ENCODE measurements around the gene ICE2.

The ICE2 gene

GRCh38 chr15:60523056-60523455, 44.1 kb upstream of the ICE2 start:
- TF ChIP-seq ELF4 (IDR thresholded peaks at IDR 0.05) (no peak), NFRKB (IDR thresholded peaks at IDR 0.05) (no peak), SUZ12 (IDR thresholded peaks at IDR 0.05) (no peak), BHLHE40 (IDR thresholded peaks at IDR 0.05; ENCODE audit: borderline replicate concordance) (no peak), LEF1 (IDR thresholded peaks at IDR 0.05; ENCODE audit: borderline replicate concordance) (no peak), HDGF (IDR thresholded peaks at IDR 0.05; ENCODE audit: borderline replicate concordance) (no peak), TARDBP (IDR thresholded peaks at IDR 0.05) (no peak), FOXK2 (IDR thresholded peaks at IDR 0.05) (no peak), L3MBTL2 (conservative IDR thresholded peaks at IDR 0.05) (no peak), ARNT (IDR thresholded peaks at IDR 0.05) (no peak), FOXA1 (IDR thresholded peaks at IDR 0.05) (no peak)
- TF ChIP-seq, protein P1, sequence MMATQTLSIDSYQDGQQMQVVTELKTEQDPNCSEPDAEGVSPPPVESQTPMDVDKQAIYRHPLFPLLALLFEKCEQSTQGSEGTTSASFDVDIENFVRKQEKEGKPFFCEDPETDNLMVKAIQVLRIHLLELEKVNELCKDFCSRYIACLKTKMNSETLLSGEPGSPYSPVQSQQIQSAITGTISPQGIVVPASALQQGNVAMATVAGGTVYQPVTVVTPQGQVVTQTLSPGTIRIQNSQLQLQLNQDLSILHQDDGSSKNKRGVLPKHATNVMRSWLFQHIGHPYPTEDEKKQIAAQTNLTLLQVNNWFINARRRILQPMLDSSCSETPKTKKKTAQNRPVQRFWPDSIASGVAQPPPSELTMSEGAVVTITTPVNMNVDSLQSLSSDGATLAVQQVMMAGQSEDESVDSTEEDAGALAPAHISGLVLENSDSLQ (IDR thresholded peaks at IDR 0.05): no peak
- no peak for DNase-seq (ENCODE audit: extremely low spot score)
- CTCF ChIA-PET: no interaction called here
- POLR2A ChIA-PET: interaction anchor here (0.6 kb wide), 1 partner anchor 251 kb away, joined by 3 read pairs; no protein-coding TSS in a partner anchor

- CTCF ChIA-PET: interaction anchor here (0.6 to 1.8 kb wide), 11 partner anchors 8 to 1268 kb away, joined by 3 to 8 read pairs (median 3); no protein-coding TSS in a partner anchor
- peak; percentile 37 for DNase-seq (ENCODE audit: extremely low spot score)
- no peak for TF ChIP-seq ELF4 (IDR thresholded peaks at IDR 0.05)
- TF ChIP-seq, protein P1 (IDR thresholded peaks at IDR 0.05): no peak
- no peak for TF ChIP-seq HDGF (IDR thresholded peaks at IDR 0.05; ENCODE audit: borderline replicate concordance)
- TF ChIP-seq BHLHE40 (IDR thresholded peaks at IDR 0.05; ENCODE audit: borderline replicate concordance): no peak
- no peak for TF ChIP-seq NFRKB (IDR thresholded peaks at IDR 0.05)
- no peak for TF ChIP-seq FOXK2 (IDR thresholded peaks at IDR 0.05)
- no peak for TF ChIP-seq LEF1 (IDR thresholded peaks at IDR 0.05; ENCODE audit: borderline replicate concordance)
- no peak for TF ChIP-seq SUZ12 (IDR thresholded peaks at IDR 0.05)
- TF ChIP-seq ZNF384 (IDR thresholded peaks at IDR 0.05): no peak
- POLR2A ChIA-PET: interaction anchor here (1.1 kb wide), 1 partner anchor 41 kb away, joined by 3 read pairs; no protein-coding TSS in a partner anchor
Observed at GRCh38 chr15:60520825-60521368, 42.0 kb upstream of the ICE2 start.

- no peak for DNase-seq (ENCODE audit: extremely low spot score)
- ChIA-PET CTCF (interaction anchor here (0.6 to 1.8 kb wide), 10 partner anchors 9 to 1269 kb away, joined by 3 to 8 read pairs (median 4); no protein-coding TSS in a partner anchor), POLR2A (interaction anchor here (1.1 kb wide), 1 partner anchor 41 kb away, joined by 3 read pairs; no protein-coding TSS in a partner anchor)
- TF ChIP-seq CTBP1 (IDR thresholded peaks at IDR 0.05; ENCODE audit: borderline replicate concordance): no peak
Observed at GRCh38 chr15:60520013-60520824, 41.3 kb upstream of the ICE2 start.

- DNase-seq (ENCODE audit: extremely low spot score): no peak
- TF ChIP-seq FOXK2 (IDR thresholded peaks at IDR 0.05): no peak
- no peak for TF ChIP-seq FOXM1 (IDR thresholded peaks at IDR 0.05; ENCODE audit: borderline replicate concordance)
- TF ChIP-seq TARDBP (IDR thresholded peaks at IDR 0.05): no peak
- TF ChIP-seq CTBP1 (IDR thresholded peaks at IDR 0.05; ENCODE audit: borderline replicate concordance): no peak
- no peak for TF ChIP-seq LEF1 (IDR thresholded peaks at IDR 0.05; ENCODE audit: borderline replicate concordance)
- no peak for TF ChIP-seq HDGF (IDR thresholded peaks at IDR 0.05; ENCODE audit: borderline replicate concordance)
- TF ChIP-seq SP1 (IDR thresholded peaks at IDR 0.05): no peak
- no peak for TF ChIP-seq BHLHE40 (IDR thresholded peaks at IDR 0.05; ENCODE audit: borderline replicate concordance)
- TF ChIP-seq SUZ12 (IDR thresholded peaks at IDR 0.05): no peak
- TF ChIP-seq NFRKB (IDR thresholded peaks at IDR 0.05): no peak
- no peak for TF ChIP-seq ELF4 (IDR thresholded peaks at IDR 0.05)
- TF ChIP-seq L3MBTL2 (conservative IDR thresholded peaks at IDR 0.05): no peak
- TF ChIP-seq ZNF384 (IDR thresholded peaks at IDR 0.05): no peak
- TF ChIP-seq ARNT (IDR thresholded peaks at IDR 0.05): no peak
- no peak for TF ChIP-seq FOXA1 (IDR thresholded peaks at IDR 0.05)
- TF ChIP-seq, protein P1 (IDR thresholded peaks at IDR 0.05): no peak
- CTCF ChIA-PET: no interaction called here
- POLR2A ChIA-PET: no interaction called here
Observed at GRCh38 chr15:60519218-60519617, 40.3 kb upstream of the ICE2 start.

DNA sequence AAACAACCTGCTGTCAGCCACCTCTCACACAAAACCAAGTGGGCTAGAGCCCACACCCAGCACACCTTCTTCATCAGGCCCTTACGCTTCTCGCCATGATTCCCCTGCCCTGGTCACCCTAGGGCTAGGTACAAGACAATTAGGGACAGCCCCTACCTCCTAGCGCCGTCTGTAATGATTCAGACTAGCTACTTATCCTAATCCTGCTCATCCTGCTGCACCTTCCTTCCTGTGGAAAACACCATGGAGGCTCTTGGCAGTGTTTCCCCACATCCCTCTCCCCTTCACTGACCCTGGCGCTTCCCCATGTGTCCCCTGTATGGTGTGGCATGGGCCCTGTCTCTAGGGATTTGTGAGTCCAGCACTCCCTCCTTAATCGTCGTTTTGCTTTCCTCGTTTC, 39.6 kb upstream of the ICE2 start:
- TF ChIP-seq CTBP1 (IDR thresholded peaks at IDR 0.05; ENCODE audit: borderline replicate concordance): no peak
- no peak for TF ChIP-seq HDGF (IDR thresholded peaks at IDR 0.05; ENCODE audit: borderline replicate concordance)
- TF ChIP-seq BHLHE40 (IDR thresholded peaks at IDR 0.05; ENCODE audit: borderline replicate concordance): no peak
- TF ChIP-seq FOXA1 (IDR thresholded peaks at IDR 0.05): no peak
- no peak for TF ChIP-seq FOXM1 (IDR thresholded peaks at IDR 0.05; ENCODE audit: borderline replicate concordance)
- no peak for TF ChIP-seq NFRKB (IDR thresholded peaks at IDR 0.05)
- TF ChIP-seq FOXK2 (IDR thresholded peaks at IDR 0.05): no peak
- TF ChIP-seq SUZ12 (IDR thresholded peaks at IDR 0.05): no peak
- TF ChIP-seq, protein P1 (IDR thresholded peaks at IDR 0.05): no peak
- CTCF ChIA-PET: no interaction called here

More for the DNA sequence above, 39.6 kb upstream of the ICE2 start:
- DNase-seq (ENCODE audit: extremely low spot score): no peak
- POLR2A ChIA-PET: no interaction called here

Data from HEK293T (cell line).